Chondrocyte (in vitro differentiated cells): ENCODE data around the gene DHPS. TPM values are rescaled to one million over a fixed set of nuclear protein-coding genes. Genes with fewer than 3 reads are reported as not detected.

Experiments
- DNase-seq: peaks from one replicate; pipeline ENCODE4 v3.0.0; 2021; ENCODE audit warnings: mixed read lengths, low spot score
- H3K27ac Mint-ChIP-seq: one replicate; pipeline ENCODE4 v1.8.0; 2021; ENCODE audit warnings: mild to moderate bottlenecking, moderate library complexity, mixed read lengths; ENCODE audit not compliant: unreplicated experiment
- H3K27me3 Mint-ChIP-seq: 2 replicates; pipeline ENCODE4 v1.8.0; 2021; ENCODE audit warnings: low read depth, mixed read lengths
- H3K36me3 Mint-ChIP-seq: 2 replicates; pipeline ENCODE4 v1.8.0; 2021; ENCODE audit warnings: low read depth, mixed read lengths
- H3K4me1 Mint-ChIP-seq: 2 replicates; pipeline ENCODE4 v1.8.0; 2021; ENCODE audit warnings: low read depth, mild to moderate bottlenecking, mixed read lengths
- H3K4me3 Mint-ChIP-seq: one replicate; pipeline ENCODE4 v1.8.0; 2021; ENCODE audit warnings: mild to moderate bottlenecking, moderate library complexity, mixed read lengths; ENCODE audit not compliant: unreplicated experiment
- H3K9me3 Mint-ChIP-seq: 2 replicates; pipeline ENCODE4 v1.8.0; 2021; ENCODE audit warnings: low read depth, mixed read lengths
- CTCF ChIP-seq: fragments of 200-600 bp; sonication (generic); IDR thresholded peaks from 2 replicates; pipeline ENCODE4 v1.5.0; 2021; ENCODE audit warnings: antibody characterized with exemption, mild to moderate bottlenecking, moderate library complexity
- total RNA-seq: library from RNA; stranded (reverse); gene quantifications from 3 replicates; pipeline ENCODE4 v1.2.1, GENCODE V29; 2021

The DHPS gene
- total RNA-seq, 1 donor from 2014 or later, result 37.8 TPM

GRCh38 chr19:12628040-12629022 is 53.3 kb downstream of the DHPS start:
- H3K27me3 Mint-ChIP-seq, result no peaks in the 10 kb centered on the region
- H3K9me3 Mint-ChIP-seq, result peaks cover 28% of the 10 kb centered on the region
- no peak overlapping the region for H3K4me3 Mint-ChIP-seq
- H3K4me1 Mint-ChIP-seq, result no peaks in the 10 kb centered on the region
- H3K36me3 Mint-ChIP-seq, result peaks cover 51% of the 10 kb centered on the region
- TF ChIP-seq CTCF, result no peak
- no peak for DNase-seq
- no peak overlapping the region for H3K27ac Mint-ChIP-seq

- Mint-ChIP-seq H3K36me3 (peaks cover 53% of the 10 kb centered on the region), H3K9me3 (peaks cover 28% of the 10 kb centered on the region), H3K4me3 (no peak overlapping the region), H3K27me3 (no peaks in the 10 kb centered on the region), H3K27ac (no peak overlapping the region), H3K4me1 (no peaks in the 10 kb centered on the region)
- no peak for TF ChIP-seq CTCF
- DNase-seq, result no peak
Observed at GRCh38 chr19:12626958-12627357, 54.7 kb downstream of the DHPS start.

Other genes with a start within 250 kb of the DHPS start
- gene ZNF443, start 240.9 kb downstream of the DHPS start, total RNA-seq, result 1.6 to 4.0 TPM (median 2.0 TPM) in 3 replicates
- gene ZNF709, start 197.1 kb downstream of the DHPS start, total RNA-seq, result 2.0 to 5.2 TPM (median 3.0 TPM) in 3 replicates
- 5.7 to 8.9 TPM (median 6.5 TPM) in 3 replicates for gene ZNF564, start 130.4 kb downstream of the DHPS start, total RNA-seq
- gene ZNF490, start 71.1 kb downstream of the DHPS start, total RNA-seq, result 6.7 to 8.6 TPM (median 7.0 TPM) in 3 replicates
- 15.5 to 26.1 TPM (median 17.9 TPM) in 3 replicates for gene ZNF791, start 71.0 kb downstream of the DHPS start, total RNA-seq
- 86.6 to 104 TPM (median 99.5 TPM) in 3 replicates for gene MAN2B1, start 15.1 kb downstream of the DHPS start, total RNA-seq
- gene WDR83, start 15.1 kb downstream of the DHPS start, total RNA-seq, result 9.6 to 13.5 TPM (median 12.7 TPM) in 3 replicates
- gene GNG14, start 6.1 kb upstream of the DHPS start, total RNA-seq, result not detected in 3 replicates
- gene FBXW9, start 14.8 kb upstream of the DHPS start, total RNA-seq, result 5.0 to 11.7 TPM (median 5.2 TPM) in 3 replicates
- gene TNPO2, start 42.1 kb upstream of the DHPS start, total RNA-seq, result 64.5 to 82.7 TPM (median 71.8 TPM) in 3 replicates
- 132 to 145 TPM (median 137 TPM) in 3 replicates for gene TRIR, start 52.8 kb upstream of the DHPS start, total RNA-seq
- gene GET3, start 55.6 kb upstream of the DHPS start, total RNA-seq, result 44.2 to 57.0 TPM (median 48.8 TPM) in 3 replicates
- not detected in 3 replicates for gene BEST2, start 69.9 kb upstream of the DHPS start, total RNA-seq
- 26.8 to 34.0 TPM (median 30.5 TPM) in 3 replicates for gene HOOK2, start 93.7 kb upstream of the DHPS start, total RNA-seq
- gene JUNB, start 109.6 kb upstream of the DHPS start, total RNA-seq, result 99.0 to 129 TPM (median 122 TPM) in 3 replicates
- 184 to 211 TPM (median 190 TPM) in 3 replicates for gene PRDX2, start 119.9 kb upstream of the DHPS start, total RNA-seq
- 3.6 to 5.4 TPM (median 4.5 TPM) in 3 replicates for gene THSD8, start 120.2 kb upstream of the DHPS start, total RNA-seq
- 9.9 to 22.8 TPM (median 11.9 TPM) in 3 replicates for gene RNASEH2A, start 124.7 kb upstream of the DHPS start, total RNA-seq
- not detected in 3 replicates for gene RTBDN, start 152.7 kb upstream of the DHPS start, total RNA-seq
- gene MAST1, start 156.6 kb upstream of the DHPS start, total RNA-seq, result 0.44 to 1.6 TPM (median 0.97 TPM) in 3 replicates
- gene DNASE2, start 199.6 kb upstream of the DHPS start, total RNA-seq, result 36.6 to 52.8 TPM (median 50.9 TPM) in 3 replicates
- gene KLF1, start 205.3 kb upstream of the DHPS start, total RNA-seq, result not detected in 3 replicates
- 13.2 to 21.3 TPM (median 14.4 TPM) in 3 replicates for gene GCDH, start 209.3 kb upstream of the DHPS start, total RNA-seq
- 0.53 TPM in 1 of 3 replicates, not detected in the others for gene SYCE2, start 237.4 kb upstream of the DHPS start, total RNA-seq